ENCODE results near the gene ESR2.

ESR2 gene

DNA sequence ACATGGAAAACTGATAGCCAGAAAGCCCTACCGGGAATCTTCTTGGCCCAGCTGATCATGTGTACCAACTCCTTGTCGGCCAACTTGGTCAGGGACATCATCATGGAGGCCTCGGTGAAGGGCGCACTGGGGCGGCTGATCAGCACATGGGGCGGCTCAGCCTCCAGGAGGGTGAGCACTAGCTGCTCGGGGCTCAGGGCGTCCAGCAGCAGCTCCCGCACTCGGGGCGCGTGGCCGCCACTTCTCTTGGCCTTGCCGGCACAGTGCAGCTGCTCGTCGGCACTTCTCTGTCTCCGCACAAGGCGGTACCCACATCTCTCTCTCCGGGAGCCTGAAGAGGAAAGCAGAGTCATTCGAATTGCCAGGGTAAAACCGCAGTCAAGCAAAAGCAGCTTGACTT, 33.8 kb downstream of the ESR2 start:
- DNase-seq = no peak

DNA sequence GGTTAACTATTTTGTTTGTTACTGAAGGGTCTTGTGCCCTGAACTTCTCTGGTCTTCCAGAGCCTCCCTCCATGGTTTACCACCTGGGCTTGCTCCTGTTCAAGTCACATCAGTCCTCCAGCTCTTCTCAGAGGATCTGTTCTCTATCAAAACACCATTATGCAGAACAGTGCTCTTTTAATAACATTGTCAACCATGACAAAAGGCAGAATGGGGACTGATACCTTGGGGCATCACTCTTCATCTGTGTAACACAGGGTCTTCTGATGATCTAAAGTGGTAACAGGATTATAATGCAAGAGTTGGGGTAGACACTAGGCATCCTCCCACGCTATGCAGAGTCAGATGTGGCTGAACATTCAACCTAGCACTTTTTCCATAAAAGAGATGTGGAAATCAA, 38.4 kb downstream of the ESR2 start:
- DNase-seq = no peak

DNA sequence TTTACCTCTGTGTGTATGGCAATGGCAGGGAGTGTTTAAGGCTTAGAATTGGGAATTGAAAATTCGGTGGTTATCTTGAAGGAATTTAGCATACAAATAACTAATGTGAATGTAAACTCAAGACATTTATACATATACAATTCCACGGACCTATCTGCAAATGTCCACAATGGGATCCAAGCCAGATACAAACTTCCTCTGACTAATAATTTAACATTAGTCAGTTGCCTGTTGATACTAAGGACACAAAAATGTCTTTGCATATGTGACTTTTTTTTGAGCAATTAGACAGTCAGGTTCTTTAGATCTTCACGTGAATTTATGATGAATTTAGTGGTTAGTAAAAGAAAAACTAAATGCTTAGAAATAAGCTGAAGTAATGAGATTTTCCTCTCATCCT, 40.5 kb downstream of the ESR2 start:
- no peak for DNase-seq

DNA sequence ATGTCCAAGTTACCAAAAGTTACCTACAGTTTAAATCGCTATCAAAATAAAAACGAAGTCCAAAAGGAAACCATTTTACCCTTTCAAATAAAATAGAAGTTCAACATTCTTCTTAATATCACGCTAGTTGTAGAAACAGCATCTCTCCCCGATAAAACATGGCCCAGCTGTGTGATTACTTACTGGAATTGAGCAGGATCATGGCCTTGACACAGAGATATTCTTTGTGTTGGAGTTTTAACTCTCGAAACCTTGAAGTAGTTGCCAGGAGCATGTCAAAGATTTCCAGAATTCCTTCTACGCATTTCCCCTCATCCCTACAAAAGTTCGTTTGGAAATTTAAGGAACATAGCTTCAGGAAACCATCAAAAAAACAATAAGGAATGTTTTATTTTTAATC, 44.8 kb downstream of the ESR2 start:
- DNase-seq = no peak

DNA sequence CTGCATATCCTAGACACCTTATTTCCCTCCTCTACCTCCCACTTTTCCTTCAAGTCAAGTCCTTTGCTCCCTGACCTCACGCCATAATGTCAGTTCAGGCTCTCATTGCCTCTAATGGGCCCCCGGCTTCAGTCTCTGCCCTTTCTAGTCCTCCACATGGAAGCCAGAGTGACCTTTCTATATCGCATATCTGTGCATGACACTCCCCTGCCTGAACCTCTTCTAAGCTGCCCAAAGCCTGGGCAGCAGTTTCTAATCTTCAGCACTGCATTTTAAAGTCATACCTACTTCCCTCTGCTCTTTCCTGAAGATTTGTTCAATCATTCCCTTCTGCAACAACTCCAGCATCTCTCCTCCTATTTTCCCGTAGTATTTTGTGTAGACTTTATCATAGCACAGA, 45.5 kb downstream of the ESR2 start:
- DNase-seq = no peak

DNA sequence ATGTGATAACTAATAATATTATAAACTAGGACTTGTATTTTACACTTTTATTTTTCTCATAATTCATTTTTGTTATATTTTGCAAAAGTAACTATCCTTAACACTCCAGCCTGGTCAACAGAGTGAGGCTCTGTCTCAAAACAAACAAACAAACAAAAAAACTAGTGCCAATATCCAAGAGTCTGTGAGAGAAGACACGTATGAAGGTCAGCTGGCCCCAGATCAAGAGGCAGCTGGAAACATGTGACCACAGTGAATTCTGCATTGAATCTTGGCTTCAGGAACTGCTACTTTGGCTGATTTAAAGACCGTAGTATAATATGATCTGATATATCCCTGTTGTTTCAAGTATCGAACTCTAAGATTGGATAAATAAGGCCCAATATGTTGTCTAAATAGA, 47.0 kb downstream of the ESR2 start:
- DNase-seq = no peak

DNA sequence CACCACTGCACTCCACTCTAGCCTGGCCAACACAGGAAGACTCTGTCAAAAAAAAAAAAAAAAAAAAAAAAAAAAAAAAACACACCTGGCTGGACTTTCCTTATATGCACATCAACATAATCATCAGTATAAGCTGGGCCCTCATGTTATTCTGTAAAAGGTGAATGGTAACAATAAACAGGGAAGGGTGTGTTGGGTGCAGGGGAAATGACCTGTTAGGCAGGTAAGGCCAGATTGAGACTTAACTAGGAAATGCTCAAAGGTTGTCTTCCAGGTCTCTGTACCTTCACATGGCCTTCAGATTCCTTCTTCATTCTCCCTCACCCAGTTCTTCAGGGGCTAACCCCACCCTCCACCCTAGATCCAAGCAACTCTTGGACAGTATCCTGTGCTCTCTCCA, 47.5 kb downstream of the ESR2 start:
- DNase-seq = no peak

DNA sequence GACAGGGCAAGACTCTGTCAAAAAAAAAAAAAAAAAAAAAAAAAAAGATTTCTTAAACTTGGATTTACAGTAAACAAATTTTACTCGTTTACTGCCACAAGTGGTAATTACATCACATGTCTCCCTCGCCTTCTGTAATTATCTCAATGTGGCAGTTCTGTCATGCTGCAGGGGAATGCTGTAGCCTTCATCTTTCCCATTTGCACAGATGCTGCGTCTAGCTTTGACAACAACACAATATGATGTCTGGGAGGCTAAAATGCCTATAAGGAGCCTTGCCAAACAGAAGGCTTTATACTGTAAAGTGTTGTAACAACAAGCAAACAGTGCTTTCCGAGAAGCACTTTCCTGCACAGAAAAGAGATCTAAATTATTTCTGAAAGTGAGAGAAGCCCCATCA, 48.7 kb downstream of the ESR2 start:
- no peak for DNase-seq

DNA sequence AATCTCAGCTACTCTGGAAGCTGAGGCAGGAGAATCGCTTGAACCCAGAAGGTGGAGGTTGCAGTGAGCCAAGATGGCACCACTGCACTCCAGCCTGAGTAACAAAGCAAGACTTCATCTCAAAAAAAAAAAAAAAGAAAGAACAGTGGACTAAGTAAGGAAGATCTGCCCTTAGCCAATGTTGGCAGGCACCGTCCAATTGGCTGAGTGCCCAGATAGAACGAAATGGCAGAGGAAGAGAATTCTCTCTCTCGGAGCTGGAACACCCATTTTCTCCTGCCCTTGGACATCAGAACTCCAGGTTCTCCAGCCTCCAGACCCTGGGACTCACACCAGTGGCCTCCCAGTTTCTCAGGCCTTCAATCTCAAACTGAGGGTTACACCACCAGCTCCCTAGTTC, 49.9 kb downstream of the ESR2 start:
- DNase-seq = no peak

DNA sequence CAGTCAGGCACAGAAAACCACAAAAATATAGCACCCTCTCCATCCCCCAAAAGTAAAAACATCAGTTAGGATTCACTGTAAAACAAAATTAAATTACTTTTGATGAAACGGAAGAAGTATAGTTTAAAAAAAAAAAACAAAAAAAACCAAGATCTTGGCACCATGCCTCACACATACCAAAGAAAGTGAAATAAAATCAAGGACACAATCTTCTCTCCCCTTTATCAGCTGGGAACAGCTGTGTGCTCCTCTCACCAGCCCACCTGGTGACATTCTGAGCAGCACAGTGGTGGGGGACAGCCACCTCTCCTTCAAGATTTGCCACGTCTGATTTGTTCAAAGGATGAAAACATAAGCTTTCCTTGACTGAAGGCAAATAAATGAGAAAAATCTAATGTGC, 55.5 kb downstream of the ESR2 start:
- no peak for DNase-seq

DNA sequence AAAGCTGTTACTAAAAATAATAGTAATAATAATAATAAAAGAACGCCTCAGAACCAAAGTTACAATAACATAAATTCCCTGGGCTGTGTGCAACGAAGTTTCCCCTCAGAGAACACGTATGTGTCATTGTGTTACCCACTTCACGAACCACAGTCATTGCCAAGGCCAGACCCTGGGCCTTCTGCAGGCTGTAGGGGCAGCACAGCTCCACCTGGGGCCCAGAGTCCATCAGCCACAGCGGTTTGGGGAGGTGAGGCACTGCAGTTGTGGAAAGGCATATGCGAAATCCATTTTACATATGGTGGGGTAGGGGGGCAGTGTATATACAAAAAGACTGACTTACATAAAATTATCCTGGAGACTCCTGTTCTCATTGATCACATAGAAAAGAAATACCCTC, 56.1 kb downstream of the ESR2 start:
- DNase-seq = no peak

DNA sequence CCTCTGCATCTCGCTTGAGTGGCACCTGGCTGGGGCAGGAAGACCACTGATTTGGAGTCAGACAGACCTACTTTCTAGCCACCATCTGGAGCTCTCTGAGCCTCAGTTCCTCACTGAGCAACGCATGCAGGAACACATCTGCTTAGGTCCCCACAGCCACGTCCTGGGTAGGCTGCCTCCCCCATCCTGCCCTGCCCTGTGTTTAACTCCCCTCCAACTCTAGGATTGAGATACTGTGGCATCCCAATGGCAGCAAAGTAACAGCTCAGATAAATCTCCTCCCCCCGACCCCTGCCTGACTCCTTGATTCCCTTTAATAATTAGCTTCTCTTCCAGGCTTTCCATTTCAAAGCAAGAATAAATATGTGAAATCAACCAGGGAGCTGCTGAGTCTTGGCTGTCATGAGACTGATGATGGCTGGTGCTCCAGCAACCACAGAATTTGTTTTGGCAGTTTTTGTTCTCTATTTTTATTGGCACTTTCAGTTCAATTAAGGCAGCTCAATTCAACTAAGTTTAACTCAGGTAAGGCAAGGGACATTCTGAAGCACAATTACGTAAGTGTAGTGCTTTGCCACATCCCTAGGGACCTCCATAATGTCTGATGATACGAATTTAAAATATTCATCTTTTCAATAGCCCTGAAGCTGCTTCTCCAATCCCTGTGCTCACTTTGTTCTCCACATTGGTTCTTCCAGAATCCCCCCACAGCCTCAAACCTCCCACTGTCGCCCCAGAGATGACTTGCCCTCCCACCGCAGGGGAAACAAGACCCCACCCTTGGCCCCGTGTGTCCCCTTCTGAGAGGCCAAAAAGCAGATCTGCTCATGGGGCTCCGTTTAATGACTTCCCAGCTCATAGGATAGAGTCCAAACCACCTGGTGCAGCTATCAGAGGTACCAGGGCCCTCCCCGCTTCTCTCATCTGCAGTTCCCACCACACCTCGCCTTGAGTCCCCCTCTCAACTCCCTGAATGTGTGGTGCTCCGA, 58.2 kb downstream of the ESR2 start:
- DNase-seq = no peak

DNA sequence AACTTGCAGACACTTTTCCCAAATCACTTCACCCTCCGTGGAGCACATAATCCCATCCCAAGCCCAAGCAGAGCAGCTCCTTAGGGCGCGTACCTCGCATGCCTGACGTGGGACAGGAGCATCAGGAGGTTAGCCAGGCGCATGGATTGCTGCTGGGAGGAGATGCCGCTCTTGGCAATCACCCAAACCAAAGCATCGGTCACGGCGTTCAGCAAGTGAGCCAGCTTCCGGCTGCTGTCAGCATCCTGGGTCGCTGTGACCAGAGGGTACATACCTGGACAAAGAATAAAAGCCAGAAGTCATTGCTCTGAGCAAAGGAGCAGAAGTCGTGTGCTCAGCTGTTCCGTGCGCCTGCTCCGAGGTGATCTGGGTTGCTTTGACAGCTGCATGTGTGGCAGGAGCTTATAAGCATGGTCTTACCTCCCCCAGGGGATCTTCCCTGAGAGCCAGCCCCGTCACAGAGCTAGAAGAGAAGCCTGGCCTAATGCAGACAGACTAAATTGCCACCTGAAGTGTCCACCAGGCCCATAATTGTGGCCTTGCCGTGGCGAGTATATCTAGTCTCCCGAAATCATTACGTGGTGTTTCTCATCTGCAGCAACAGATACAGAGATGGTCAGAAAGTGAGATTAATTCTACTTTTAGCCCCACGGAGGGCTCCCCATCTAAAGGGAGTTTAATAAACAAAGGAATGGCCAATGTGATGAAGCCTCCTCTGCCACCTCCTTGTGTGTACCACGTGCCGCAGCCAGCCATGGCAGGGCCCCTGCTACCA, 59.1 kb downstream of the ESR2 start:
- DNase-seq = no peak

DNA sequence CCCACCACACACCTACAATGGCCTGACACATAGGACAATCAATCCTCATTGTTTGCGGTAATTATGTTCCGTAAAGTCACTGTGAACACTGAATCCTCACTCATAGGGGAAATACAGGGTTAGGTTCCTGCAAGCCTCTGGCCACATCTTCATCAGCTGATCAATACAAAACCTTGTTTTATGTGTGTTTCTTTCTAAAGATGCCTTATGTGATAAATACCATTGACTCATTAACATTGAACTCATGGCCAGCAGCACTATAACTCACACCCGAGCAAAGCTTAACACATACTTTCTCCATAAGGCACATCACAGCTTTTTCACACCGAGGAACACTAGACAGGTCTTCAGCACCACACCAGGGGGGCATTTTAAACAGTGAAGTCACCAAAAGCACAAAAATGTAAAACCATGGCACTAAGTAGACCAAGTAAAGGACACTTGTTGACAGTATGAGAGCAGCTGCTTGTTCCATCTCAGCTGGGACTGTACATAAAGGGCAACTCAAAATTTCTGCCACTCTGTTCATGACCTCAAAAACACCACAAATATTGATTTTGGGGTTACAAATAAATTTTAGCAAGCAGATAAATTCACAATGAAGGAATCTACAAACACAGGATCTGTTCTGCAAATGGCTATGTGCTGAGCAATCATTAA, 60.5 kb downstream of the ESR2 start:
- DNase-seq = no peak

DNA sequence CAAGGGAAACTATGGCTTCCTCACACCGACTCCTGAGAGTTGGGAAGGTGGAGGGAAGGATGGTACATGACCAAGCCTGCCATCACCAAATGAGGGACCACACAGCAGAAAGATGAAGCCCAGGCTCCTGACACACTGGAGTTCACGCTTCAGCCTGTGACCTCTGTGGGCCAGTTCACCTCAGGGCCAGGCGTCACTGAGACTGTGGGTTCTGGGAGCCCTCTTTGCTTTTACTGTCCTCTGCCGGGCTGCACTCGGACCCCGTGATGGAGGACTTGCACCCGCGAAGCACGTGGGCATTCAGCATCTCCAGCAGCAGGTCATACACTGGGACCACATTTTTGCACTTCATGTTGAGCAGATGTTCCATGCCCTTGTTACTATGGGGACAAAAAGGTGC, 61.2 kb downstream of the ESR2 start:
- no peak for DNase-seq

DNA sequence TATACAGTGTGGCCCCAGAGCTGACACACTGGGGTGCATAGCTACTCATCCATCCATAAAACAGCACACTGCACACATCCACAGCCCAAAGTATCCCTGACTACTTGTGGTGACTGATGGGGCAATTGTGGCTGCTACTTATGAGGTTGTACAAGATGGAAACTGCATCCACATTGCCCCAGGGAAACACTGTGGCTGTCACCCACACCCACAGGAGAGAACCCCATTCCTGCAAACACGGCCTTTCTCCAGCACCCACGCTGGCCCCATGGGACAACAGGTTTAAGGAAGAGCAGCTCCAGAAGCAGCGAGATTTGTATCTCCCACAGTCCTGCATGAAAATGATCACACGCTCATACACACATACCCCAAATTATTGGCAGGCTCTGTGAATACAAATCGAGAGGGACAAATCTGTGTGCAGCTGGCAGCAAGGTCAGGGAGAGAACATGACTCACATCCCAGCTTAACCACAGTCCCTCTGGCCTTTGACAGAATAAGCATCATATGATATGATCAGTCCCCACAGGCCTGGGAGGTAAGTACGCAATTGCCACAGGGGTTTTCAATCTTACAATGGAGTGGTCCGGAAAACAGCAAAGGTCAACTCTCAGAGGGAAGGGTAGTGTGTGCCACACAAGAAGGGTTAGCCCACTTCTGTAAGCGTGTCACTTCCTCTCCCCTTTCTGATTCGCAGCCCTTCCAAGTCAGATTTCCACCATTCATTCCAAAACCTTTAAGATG, 61.9 kb downstream of the ESR2 start:
- no peak for DNase-seq

DNA sequence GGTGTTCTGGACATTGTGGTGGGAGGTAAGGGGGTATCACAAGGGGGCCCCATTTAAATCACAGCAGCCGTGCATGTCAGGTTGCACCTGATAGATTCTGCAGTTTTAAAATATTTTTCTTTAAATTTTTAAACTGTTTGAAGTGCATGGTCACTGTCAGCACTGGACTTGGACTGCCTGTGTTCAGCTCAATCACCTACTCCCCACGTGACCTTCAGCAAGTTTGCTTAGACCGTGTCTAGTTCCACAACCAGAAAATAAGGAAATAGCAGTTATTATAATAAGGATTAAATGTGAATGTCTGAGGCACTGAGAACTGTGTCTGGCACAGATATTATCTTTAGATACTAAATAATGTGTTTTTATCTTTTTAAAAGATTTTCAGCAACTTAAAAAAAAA, 64.7 kb downstream of the ESR2 start:
- DNase-seq = no peak

DNA sequence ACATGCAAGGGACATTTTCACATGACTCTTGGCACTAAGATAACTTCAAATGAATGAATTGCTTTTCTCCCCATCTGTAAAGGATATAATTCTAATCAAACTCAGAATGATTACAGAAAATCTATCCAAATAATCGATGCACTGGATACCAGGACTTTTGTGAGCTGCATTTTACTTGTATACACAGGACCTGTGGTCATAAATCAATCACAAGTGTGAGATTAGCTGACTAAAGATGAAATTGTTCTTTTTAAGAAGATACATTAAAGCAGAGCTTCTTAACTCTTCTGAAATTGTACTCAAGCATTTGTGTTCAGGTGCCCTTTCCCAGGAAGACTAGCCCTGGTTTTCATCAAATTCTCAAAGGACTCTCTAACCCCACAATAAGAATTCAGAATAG, 66.3 kb downstream of the ESR2 start:
- DNase-seq = no peak

DNA sequence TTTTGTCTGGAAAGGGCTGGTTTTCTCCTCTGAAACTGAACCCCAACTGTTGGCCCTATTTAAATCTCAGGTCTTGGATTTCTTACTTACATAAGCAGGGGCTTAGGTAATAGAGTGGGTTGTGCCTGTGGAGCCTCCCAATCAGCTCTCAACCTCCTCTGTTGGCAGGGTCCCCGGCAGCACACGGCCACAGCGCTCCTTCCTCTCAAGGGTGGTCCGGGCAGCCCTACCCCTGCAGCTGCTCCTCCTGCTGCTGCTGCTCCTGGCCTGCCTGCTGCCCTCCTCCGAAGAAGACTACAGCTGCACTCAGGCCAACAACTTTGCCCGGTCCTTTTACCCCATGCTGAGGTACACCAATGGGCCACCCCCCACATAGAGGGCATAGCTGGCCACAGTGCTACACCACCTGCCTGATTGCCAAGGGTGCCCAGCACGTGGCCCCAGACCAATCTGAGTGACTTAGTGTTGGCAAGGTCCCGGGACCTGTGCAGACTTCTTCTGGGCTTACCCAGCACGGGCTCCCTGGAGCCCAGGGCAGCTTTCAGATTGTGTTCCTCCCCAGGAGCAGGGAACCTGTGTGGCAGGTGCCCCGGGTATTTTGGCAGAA, 68.9 kb downstream of the ESR2 start:
- DNase-seq = no peak

DNA sequence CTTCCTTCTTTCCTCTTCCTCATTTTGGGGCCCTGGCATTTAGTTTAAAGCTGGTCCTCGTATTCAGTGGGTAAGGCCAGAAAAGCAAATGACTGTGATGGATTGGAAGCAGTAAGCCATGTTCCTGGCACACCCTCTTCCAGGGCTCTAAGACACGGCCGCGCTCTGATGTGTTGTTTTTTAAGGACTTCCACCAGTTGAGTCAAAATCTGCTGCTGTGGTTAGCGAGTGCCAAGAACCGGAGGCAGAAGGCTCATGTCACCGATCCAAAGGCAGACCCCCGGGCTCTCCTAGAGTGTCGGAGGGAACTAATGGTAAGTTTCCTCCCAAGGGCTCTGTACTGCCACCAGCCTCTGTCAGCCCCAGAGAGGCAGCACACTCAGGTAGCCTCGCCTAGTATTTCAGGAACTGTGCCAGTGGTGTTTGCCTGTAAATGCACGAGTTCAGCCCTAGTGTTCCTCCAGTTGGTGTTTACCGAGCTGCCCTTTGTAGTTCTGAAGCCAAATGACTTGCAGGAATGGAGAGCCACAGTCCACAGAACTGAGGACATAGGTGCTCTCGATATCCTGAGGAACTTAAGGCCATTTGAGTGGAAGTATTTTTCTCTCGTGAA, 72.7 kb downstream of the ESR2 start:
- DNase-seq = no peak

DNA sequence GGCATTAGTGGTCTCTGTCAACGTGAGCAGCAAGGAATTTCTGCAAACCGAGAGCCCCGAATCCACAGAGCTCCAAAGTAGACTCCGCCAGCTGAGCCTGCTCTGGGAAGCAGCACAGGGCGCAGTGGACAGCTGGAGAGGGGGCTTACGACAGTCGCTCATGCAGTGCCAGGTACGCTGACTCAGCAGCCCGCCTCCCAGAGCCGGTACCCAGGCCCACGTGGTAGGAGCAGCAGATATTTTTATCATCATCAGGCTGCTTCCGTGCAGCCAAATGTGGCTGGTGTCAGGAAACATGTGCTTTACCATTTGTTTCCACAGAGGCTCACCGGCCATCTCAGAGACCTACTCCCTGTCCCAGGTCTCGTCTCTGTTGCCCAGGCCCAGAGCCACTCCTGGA, 73.7 kb downstream of the ESR2 start:
- no peak for DNase-seq

DNA sequence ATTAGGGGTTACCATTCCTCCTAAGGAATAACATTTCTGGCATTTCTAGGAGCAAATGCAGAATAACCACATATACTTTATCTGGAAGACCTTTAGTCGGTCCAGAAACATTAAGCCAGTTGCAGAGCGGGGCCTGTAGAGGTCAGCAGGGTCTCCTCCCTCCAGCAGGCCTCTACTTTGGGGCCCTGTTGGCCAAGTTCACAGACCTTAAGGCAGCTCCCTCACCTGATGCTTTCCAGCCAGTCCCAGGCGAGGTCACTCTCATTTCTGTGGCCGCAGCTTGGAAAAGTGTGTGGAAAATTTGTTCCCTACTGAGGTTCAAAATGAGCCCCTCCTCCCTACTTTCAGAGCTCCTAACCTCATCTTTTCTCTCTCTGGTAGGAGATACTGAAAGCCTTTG, 74.1 kb downstream of the ESR2 start:
- no peak for DNase-seq
